Hepatocyte (in vitro differentiated cells): ENCODE data around the gene HOXB7.

Source experiments
- EZH2phosphoT487 ChIP-seq: fragments of 200-600 bp; sonication (generic); IDR thresholded peaks from one replicate; pipeline ENCODE4 v1.6.1; 2018; ENCODE audit warnings: antibody characterized with exemption, mild to moderate bottlenecking, low read depth, moderate library complexity; ENCODE audit not compliant: unreplicated experiment, severe bottlenecking
- TF ChIP-seq, protein P1 (sequence below): fragments of 200-600 bp; sonication (generic); IDR thresholded peaks from 2 replicates; pipeline ENCODE4 v1.5.1; 2016; ENCODE audit warnings: antibody characterized with exemption, mild to moderate bottlenecking; ENCODE audit not compliant: poor library complexity

DNA sequence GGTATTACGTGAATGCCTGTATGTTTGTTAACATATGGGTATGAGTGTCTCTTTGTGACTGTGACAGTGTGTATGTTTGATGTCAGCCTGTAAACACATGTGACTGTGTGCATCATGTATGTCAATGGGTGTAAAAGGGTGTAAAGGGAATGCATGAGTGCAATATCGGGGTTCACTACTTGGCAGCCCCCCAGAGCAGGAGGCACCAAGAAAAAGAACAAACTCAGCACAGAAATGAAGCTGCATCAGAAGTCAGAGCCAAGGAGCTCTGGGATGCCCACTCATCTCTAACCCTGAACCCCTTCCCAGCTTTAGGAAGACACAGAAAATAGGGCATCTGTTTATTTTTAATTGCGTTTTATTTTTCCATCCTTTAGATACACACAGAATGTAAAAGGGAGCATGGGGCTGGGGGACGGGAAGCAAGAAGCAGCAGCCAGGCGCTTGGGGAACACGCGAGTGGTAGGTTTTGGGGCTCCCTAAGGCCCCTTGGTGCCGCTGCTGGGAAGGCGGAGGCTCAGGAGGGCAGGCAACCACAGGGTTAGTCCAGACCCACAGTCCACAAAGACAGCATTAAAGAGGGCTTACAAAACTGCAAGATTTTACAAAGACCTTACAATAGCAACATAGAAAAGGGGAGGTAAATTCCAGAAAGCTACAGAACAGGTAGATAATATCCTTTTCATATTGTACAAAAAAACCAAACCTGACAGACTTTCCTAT lies 3.8 kb downstream of the HOXB7 start:
- TF ChIP-seq, protein P1, sequence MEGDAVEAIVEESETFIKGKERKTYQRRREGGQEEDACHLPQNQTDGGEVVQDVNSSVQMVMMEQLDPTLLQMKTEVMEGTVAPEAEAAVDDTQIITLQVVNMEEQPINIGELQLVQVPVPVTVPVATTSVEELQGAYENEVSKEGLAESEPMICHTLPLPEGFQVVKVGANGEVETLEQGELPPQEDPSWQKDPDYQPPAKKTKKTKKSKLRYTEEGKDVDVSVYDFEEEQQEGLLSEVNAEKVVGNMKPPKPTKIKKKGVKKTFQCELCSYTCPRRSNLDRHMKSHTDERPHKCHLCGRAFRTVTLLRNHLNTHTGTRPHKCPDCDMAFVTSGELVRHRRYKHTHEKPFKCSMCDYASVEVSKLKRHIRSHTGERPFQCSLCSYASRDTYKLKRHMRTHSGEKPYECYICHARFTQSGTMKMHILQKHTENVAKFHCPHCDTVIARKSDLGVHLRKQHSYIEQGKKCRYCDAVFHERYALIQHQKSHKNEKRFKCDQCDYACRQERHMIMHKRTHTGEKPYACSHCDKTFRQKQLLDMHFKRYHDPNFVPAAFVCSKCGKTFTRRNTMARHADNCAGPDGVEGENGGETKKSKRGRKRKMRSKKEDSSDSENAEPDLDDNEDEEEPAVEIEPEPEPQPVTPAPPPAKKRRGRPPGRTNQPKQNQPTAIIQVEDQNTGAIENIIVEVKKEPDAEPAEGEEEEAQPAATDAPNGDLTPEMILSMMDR, result no peak
- no peak for TF ChIP-seq EZH2phosphoT487
